Peyer's patch (tissue), 4 donors: Measurements from ENCODE around the gene EFHC1.

Source experiments
- CTCF ChIP-seq, 6 experiments: fragments of 450-650 bp in 4 of 6; fragments of 200-600 bp in 2 of 6; sonication (generic) in 1 of 6; IDR thresholded peaks; one replicate each; pipeline ENCODE4 v1.5.1; 2017 to 2019; ENCODE audit warnings: antibody characterized with exemption in 6 of 6, mild to moderate bottlenecking in 3 of 6, moderate library complexity in 1 of 6
- POLR2A ChIP-seq, 2 donors: fragments of 450-650 bp; IDR thresholded peaks; one replicate each; pipeline ENCODE4 v1.5.1; 2017; ENCODE audit warnings: antibody characterized with exemption in 2 of 2, mild to moderate bottlenecking in 2 of 2, moderate library complexity in 2 of 2

GRCh38 chr6:52549428-52549827, 129.3 kb downstream of the EFHC1 start:
- TF ChIP-seq CTCF (IDR thresholded peaks at IDR 0.05) (no peak), POLR2A (IDR thresholded peaks at IDR 0.05) (no peak)
